Measurements from ENCODE around the gene PMM1. TPM values are rescaled to one million over a fixed set of nuclear protein-coding genes. Genes with fewer than 3 reads are reported as not detected.
"Not testable (repeated sequence)": the region's sequence is repeated elsewhere in the genome, so short reads cannot be mapped to it uniquely, and the experiment has no call there.

Gene PMM1
- total RNA-seq, 1 experiment from 2014 or later = 14.4 TPM

DNA sequence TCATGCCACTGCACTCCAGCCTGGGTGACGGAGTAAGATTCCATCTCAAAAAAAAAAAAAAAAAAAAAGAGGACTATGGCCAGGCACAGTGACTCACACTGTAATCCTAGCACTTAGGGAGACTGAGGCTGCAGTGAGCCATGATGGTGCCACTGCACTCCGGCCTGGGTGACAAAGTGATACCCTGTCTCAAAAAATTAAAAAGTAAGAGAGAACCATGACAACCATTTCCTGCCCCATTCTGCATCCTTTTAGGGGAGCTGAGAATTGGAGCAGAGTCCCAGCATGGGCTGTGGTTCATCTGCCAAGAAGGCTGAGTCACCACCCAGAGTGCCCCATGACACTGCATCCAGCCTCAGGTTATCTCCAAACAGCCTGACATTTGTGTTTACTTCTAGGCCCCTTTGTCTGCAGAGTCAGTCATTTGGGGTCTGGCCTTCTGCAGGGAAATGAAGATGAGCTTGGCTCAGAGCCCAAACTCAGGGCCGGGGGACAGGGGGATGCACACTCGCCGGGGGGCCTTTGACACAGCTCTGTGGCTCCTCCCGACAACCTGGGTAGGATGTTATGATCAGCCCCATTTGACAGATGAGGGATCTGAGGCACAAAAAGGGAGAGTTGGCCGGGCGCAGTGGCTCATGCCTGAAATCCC is 24.1 kb downstream of the PMM1 start:
- DNase-seq (ENCODE audit: extremely low read depth, low read depth) = no peak

DNA sequence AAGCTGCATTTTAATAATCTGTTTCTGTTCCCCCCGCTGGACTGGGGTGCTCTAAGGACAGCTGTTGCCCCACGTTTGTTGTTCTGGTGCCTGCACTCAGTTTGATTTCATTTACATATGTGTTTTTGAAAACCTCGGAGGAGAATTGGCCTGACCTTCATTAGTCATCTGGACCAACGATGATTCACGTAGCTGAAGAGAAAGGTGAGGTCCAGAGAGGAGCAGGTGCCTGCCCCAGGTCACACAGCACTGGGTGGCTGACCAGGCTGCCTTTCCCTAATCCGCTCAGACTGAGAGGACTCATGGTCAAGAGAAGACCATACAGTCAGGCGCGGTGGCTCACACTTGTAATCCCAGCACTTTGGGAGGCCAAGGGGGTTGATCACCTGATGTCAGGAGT is 25.1 kb downstream of the PMM1 start:
- no peak for DNase-seq (ENCODE audit: extremely low read depth, low read depth)

DNA sequence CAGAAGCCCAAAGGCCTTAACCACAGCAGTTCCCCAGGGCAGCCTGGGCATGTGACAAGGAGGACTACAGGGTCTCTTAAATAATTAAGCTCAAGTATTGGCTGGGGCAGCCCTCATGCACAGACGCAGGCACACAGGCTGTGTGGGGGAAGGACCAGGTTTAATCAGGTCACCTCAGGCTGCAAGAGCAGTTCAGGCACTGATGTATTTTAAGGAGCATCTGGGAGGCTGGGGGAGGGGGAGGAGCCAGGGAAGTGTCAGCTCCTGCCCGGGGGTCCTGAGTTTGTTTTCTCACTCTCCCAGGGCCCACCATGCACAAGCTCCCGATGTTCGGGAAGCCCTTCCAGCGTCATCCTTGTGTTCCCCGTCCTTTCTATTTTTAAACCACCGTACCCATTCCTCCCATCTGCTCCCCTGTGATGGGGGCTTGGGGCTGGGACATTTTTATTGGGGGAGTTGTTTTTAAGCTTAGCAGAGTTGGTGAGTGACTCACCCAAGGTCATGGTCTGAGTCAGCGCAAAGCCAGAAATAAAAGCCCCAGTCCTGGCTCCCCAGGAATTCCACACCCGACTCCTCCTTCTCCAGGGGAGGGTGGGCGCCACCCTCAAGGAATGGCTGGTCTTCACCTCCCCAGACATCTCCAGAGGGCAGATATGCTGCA is 26.5 kb downstream of the PMM1 start:
- no peak for DNase-seq (ENCODE audit: extremely low read depth, low read depth)

DNA sequence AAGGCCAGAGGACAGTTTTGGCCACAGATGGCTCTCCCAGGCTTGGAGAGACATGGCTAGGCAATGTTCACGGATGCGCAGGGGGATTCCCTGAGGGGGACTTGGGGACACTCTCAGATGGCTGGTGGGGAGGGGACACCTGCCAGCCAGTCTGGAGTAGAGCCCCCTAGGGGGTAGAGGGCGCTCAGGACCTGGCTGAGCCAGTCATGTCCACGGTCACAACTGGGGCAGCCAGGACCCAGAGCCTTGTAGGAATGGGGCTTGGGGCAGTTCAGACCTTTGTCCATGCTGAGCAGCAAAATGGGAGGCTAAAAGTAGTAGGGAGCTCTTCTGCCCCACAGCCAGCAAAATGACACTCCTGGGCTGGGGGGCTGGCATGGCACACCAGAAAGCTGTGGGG is 27.2 kb downstream of the PMM1 start:
- DNase-seq (ENCODE audit: extremely low read depth, low read depth) = no peak

DNA sequence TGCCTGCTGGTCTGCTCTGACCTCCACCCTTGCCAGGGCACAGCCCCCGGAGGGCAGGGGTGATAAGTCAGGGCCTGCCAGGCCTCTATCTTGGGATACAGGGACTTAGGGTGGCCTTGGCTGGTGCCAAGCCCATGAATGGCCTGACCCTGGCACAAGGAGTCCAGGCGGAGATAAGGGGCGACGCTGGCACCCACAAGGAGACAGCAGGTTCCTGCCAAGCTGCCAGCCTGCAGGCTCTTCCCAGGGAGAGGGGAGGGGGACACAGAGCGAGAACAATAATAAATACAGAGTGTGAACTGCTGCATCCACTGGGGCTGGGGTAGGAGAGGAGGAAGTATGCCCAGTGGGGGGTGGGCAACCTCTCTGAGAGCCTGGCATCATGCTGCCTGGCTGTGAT is 27.9 kb downstream of the PMM1 start:
- DNase-seq (ENCODE audit: extremely low read depth, low read depth) = no peak

DNA sequence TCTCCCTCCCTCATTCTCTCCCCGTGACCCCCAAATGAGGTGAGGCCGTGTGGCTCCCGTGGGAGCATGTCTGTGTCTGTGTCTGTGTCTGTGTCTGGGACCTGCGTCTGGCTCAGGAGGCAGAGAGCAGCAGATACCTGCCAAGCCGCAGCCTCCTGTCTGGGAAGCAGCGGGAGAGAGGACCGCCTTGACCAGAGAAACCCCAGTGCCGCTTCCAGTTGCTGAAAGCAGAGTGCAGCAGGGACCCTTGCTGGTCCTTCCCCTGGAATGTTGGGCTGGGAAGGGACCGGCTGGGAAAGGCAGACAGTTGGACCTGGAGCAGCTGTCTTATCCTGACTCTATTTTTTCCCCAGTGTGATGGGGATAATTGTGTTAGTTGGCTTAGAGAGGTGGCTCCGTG is 28.3 kb downstream of the PMM1 start:
- no peak for DNase-seq (ENCODE audit: extremely low read depth, low read depth)

DNA sequence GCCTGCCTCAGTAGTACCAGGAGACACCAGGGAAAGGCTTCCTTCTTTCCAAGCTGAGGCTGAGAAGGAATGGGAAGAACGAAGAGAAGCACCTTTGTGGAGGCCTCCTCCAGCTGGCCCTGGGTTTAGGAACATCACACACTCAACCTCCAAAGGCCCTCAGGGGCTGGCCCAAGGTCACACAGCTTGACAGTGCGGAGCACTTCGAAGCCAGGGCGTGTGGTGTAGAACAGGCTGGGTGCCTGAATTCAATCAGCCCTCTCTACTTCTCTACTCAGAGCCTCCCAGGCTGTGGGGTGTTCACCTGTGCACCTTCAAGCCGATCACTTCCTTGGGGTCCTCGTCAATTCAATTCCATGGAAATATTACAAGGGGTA is 29.6 kb downstream of the PMM1 start:
- DNase-seq (ENCODE audit: extremely low read depth, low read depth) = no peak

DNA sequence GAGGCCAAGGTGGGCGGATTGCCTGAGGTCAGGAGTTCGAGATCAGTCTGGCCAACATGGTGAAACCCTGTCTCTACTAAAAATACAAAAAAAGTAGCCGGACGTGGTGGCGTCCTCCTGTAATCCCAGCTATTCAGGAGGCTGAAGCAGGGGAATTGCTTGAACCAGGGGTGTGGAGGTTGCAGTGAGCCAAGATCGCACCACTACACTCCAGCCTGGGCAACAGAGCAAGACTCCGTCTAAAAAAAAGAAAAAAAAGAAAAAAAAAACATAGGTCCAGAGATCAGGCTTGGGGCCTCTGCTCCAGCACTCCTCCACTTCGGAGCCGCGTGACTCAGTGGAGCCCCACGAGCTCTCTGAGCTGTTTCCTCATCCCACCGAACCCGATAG is 31.4 kb downstream of the PMM1 start:
- not testable (repeated sequence) for DNase-seq (ENCODE audit: extremely low read depth, low read depth)

DNA sequence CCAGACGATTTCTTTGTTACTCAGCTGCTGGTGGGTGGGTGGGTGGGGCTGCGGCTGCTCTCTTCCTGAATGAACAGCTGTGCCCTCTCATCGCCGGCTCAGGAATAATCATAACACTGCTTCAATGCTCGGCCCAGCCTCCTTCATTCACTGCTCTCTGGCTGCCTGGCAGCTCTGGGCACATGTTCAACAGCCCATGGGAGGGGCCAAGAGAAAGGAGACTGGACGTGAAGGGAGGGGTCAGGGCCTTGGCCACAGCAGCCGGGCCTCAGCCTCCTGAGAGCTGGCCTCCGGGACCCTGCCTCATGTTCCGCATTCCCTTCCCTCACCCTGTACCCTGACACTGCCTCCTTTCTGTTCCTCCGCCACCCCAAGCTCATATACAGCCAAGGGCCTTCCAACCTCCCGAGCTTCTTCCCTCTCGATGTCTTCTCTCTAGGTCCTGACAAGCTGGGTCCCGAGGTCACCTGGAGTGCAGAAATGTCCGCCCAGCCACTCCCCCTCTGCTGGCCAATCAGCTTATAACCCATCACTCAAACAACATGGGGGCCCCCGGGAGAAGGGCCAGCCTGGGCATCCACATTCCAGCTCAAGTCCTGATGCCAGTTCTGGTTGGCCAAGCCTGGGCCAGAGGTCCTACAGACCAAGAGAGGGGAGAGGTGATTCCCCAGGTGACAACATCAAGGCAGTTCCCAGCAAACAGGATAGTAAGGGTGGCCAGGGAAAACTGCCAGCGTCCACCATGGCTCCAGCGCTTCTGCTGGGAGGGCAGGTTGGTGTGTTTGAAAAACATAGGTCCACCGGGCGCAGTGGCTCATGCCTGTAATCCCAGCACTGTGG is 32.0 kb downstream of the PMM1 start:
- no peak for DNase-seq (ENCODE audit: extremely low read depth, low read depth)

DNA sequence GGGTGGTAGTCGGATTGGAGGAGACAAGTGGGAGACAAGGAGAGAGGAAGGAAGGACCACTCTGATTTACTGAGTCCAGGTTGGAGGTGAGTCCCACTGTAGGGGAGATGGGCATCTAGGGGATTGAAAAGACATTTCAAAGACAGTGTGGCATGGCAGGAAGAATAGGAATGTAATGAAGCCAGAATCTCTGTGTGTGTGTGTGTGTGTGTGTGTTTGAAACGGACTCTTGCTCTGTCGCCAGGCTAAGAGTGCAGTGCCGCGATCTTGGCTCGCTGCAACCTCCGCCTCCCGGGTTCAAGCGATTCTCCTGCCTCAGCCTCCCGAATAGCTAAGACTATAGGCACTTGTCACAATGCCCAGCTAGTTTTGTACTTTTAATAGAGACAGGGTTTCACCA is 33.1 kb downstream of the PMM1 start:
- no peak for DNase-seq (ENCODE audit: extremely low read depth, low read depth)

DNA sequence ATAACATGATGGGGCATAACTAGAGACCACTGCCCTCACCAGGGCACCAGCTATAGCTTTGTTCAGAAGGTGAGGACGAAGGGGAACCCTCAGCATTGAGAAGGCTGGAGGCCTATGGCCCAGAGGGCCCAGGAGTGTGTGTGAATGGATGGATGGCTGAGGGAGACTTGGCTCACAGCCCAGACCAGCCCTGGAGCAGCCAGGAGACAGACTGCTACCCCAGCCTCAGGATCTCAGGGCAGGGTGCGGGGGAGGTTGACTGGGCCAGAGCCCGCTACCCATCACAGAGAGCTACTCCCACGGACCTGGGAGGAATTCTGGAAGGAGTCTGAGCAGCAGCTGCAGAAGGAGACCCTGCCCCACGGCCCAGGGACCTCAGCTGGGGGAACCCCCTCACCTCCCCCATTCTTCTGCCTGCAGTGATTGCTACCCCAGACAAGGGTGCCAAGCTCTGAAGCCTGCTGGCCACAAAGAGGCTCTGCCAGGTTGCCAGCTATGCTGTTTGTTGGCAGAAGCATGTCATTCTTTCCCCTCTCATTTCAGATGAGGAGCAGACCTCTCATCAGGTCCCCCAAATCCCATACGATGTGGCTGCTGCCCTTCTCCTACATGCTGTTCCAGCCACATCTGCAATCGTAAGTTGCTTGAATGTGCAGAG is 34.2 kb downstream of the PMM1 start:
- no peak for DNase-seq (ENCODE audit: extremely low read depth, low read depth)

DNA sequence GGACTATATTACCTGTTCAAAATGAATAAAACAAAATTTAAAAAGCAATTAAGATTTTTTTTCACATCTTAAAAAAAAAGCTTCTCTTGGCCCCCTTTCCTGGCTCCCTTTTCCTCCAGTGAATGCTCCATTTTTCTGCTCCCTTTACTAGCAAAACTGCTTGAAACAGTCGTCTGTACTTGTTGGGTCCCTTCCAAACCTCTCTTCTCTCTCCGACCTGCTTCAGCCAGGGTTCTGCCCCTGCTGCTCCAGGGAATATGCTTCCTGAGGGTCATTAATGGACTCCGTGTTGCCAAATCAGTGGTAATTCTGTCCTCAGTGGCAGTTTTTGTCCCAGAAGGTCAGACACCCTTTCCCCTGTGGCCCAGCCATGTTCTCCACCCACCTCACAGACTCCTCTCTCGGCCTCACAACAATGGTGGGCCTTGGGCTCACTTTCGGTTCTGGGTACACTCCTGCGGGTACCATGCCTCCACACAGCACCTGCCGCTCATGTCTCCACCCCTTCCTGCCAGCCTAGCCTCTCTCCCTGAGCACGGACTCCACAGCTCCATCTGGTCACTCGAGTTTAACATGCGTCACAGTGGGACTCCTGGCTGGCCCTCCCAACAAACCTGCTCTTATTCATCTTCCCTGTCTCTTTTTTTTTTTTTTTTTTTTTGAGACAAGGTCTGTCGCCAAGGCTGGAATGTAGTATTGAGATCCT is 37.6 kb downstream of the PMM1 start:
- no peak for DNase-seq (ENCODE audit: extremely low read depth, low read depth)

DNA sequence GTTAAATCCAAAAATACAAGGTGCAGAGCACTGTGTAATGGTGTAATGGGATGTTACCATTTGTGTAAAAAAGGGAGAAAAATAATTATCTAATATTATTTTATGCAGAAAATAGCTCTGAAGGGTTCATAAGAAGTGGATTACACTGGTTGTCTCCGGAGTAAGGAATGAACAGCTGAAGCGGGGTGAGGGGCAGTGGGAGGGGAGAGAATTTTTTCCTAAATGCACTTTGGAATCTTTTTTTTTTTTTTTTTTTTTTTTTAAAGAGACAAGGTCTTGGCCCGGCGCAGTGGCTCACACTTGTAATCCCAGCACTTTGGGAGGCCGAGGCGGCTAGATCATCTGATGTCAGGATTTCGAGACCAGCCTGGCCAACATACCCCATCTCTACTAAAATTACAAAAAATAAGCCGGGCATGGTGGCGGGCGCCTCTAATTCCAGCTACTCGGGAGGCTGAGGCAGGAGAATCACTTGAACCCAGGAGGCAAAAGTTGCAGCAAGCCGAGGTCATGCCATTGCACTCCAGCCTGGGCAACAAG is 38.6 kb downstream of the PMM1 start:
- no peak for DNase-seq (ENCODE audit: extremely low read depth, low read depth)

DNA sequence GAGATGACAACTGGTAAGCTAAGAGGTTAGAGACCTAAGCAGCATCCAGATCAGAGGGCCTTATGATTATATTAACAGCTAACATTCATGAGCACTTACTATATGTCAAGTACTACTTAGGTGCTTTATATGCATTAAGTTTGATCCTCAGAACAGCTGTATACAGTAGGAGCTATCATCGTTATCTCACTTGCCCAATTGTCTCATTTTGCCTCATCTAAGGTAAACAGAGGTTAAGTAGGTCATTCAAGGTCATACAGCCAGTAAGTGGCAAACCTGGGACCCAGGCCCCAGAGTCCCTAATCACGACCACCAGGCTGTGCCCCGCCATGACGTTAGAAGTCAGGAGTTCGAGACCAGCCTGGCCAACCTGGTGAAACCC is 40.8 kb downstream of the PMM1 start:
- no peak for DNase-seq (ENCODE audit: extremely low read depth, low read depth)

DNA sequence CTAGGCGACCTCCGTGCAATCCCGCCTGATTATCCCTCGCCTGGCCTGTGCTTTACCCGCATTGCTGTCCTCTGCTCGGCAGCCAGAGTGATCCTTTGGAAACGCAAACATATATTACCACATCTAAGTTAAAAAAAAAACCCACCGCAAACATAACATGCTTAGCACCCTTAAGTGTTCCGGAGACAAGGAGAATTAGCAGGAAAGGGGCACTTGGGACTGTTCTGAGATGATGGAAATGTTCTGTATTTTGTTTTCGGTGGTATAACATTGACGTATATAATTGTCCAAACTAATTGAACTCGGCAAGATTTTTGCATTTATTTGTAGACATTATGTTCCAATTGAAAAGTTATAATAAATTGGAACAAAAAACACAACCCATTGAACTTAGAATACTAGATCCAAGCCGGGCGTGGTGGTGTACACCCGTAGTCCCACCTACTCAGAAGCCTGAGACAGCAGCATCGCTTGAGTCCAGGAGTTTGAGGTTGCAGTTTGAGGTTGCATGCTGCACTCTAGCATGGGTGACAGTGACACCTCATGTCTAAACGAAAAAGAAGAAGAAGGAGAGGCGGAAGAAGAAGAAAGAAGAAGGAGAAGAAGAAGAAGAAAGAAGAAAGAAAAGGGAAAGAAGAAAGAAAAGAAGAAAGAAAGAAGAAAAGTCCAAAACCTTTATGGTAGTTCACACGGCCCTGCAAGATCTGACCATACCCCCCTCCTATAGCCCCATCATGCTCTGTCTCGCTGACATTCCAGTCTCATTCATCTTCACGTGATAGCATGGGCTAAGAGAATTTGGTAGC is 44.8 kb downstream of the PMM1 start:
- DNase-seq (ENCODE audit: extremely low read depth, low read depth) = no peak

DNA sequence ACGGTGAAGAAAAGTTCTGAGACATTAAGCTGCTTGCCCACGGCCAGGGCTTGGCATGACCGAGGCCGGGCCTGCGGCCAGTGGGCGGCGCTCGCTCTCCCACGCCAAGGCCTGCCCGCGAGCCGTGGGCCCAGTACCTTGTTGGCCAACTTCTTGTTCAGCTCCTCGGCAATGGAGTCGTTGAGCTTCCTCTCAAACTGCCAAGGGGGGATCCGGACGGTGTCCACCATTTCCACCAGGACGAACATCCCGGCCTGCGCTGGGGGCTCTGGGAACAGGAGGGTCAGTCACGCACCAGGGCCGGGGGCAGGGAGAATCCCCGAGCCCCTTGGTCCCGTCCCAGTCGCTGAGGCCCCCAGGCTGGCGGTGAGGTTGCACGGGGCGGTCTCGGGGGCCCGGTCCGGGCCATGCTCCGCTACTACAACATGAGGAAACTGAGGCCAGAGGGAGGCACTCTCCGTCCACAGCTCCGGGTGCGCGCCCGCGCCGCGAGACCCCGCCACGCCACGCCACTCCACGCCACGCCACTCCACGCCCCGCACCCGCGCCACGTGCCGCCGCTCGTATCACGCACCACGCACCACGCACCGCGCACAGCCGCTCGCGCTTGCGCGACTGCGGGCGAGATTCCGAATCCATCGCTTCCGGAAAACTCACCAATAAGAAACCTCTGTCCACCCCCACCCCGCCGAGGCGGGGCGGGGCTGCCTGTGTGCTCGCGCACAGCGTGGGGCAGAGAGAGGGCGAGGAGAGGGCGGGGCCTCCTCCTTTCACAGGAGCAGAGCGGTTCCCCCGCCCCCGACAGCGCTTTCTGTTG is 45.6 kb downstream of the PMM1 start, which contains the start of gene POLR3H:
Gene POLR3H, minus strand, starts transcription at position 617 of the 817 bp plus-strand sequence. Its CDS starts 369 bp downstream, at position 248.
- peak; percentile 90 for DNase-seq (ENCODE audit: extremely low read depth, low read depth)

DNA sequence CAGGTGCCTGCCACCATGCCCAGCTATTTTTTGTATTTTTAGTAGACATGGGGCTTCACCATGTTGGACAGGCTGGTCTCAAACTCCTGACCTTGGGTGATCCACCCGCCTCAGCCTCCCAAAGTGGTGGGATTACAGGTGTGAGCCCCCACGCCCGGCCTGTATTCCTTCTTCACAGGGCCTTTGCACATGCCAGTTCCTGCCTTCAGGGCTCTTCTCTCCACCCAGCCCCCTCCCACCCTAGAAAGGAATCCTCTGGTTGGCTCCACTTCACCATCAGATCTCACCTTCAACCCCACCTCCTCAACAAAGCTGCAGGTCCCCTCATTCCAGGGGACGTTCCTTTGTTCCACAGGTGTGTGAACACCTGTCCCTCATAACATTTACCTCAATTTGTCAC is 47.4 kb downstream of the PMM1 start:
- no peak for DNase-seq (ENCODE audit: extremely low read depth, low read depth)

DNA sequence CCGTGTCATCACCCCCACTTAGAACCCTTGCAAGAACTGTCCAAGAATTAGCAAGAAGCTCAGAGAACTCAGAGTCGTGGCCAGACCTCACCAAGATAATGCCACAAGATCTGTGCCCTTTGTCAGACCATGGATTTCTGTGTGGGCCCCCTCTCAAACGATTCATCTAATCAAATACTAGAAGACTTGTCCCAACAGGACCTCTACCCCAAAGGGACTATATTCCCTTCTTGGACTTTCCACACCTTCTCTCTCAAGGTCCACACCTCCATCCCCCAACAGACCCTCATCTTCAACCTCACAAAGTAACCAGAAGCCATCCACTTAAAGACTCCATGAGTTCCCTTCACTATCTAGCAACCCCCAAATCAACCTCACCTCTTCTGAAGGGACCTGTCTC is 48.2 kb downstream of the PMM1 start:
- no peak for DNase-seq (ENCODE audit: extremely low read depth, low read depth)

DNA sequence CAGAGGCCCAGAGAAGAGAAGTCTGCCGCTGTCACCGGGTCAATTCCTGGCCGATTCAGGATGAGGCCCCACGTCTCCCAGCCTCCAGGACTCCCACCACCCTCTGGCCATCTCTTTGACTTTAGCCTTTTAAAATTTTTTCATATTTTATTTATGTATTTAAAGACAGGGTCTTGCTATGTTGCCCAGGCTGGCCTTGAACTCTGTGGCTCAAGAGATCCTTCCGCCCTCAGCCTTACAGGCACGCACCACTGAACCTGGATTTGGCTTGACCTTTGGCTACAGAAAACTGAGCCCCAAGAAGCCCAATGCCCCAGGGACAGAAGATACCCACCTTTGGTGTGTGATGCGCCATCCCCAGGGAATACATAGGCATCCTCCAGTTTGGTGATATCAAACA is 49.3 kb downstream of the PMM1 start:
- no peak for DNase-seq (ENCODE audit: extremely low read depth, low read depth)
